ENCODE data around the gene ZACN.

- TF ChIP-seq CTCF (IDR thresholded peaks at IDR 0.05), result no peak
- TF ChIP-seq POLR2A (IDR thresholded peaks at IDR 0.05), result no peak
These were observed 25.3 kb downstream of the ZACN start for GRCh38 chr17:76104140-76104895.

Data from esophagus squamous epithelium (tissue), 4 donors.